Mammary epithelial cell (primary cell): ENCODE results near the gene CENPU.

ENCODE experiments used
- CTCF ChIP-seq, 2 donors: IDR thresholded peaks in 1 of 2; conservative IDR thresholded peaks in 1 of 2; 2 replicates each; pipeline ENCODE4 v1.5.1; 2011 to 2012; ENCODE audit warnings: inconsistent platforms in 2 of 2, low read length in 2 of 2, mild to moderate bottlenecking in 2 of 2, control low read depth in 1 of 2, low read depth in 1 of 2; ENCODE audit not compliant: insufficient read depth in 1 of 2; ENCODE audit errors: extremely low read depth in 1 of 2
- EZH2 ChIP-seq: IDR thresholded peaks from 2 replicates; pipeline ENCODE4 v1.6.1; 2012; ENCODE audit warnings: low read length, inconsistent platforms, borderline replicate concordance

- TF ChIP-seq CTCF (conservative IDR thresholded peaks at IDR 0.05 in 1 of 2, IDR thresholded peaks at IDR 0.05 in 1 of 2; ENCODE audit: extremely low read depth in 1 of 2, insufficient read depth in 1 of 2, low read depth in 1 of 2, low read length in 2 of 2) (no peak), EZH2 (no peak)
These were observed 57.9 kb downstream of the CENPU start for GRCh38 chr4:184675821-184676492.
